ENCODE data around the gene RHBG.
"Not testable (repeated sequence)": the region's sequence is repeated elsewhere in the genome, so short reads cannot be mapped to it uniquely, and the experiment has no call there.

RHBG gene

DNA sequence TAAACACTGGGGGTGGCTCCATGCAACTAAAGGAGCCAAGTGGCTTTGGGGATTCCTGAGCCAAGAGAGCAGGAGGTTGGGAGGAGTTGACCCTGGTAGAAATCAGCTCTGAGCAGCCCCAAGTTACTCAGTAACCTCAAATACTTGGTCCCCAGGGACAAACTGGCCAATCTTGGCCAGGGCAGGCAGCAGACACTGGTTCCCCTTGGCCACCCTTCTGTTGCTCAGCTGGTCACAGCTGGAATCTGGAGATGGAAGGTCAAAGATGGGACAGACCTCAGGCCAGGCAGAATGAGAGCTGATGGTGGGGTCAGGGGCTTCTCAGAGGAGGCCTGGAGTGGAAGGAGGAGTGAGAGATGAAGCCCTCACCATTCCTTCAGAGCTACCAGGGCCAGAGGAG lies 3.3 kb upstream of the RHBG start:
- TF ChIP-seq, protein P1, sequence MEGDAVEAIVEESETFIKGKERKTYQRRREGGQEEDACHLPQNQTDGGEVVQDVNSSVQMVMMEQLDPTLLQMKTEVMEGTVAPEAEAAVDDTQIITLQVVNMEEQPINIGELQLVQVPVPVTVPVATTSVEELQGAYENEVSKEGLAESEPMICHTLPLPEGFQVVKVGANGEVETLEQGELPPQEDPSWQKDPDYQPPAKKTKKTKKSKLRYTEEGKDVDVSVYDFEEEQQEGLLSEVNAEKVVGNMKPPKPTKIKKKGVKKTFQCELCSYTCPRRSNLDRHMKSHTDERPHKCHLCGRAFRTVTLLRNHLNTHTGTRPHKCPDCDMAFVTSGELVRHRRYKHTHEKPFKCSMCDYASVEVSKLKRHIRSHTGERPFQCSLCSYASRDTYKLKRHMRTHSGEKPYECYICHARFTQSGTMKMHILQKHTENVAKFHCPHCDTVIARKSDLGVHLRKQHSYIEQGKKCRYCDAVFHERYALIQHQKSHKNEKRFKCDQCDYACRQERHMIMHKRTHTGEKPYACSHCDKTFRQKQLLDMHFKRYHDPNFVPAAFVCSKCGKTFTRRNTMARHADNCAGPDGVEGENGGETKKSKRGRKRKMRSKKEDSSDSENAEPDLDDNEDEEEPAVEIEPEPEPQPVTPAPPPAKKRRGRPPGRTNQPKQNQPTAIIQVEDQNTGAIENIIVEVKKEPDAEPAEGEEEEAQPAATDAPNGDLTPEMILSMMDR (conservative IDR thresholded peaks at IDR 0.05; ENCODE audit: low read length): no peak
- DNase-seq (ENCODE audit: low read depth): no peak
- H3K4me3 ChIP-seq (ENCODE audit: low read length): no peak overlapping the region

DNA sequence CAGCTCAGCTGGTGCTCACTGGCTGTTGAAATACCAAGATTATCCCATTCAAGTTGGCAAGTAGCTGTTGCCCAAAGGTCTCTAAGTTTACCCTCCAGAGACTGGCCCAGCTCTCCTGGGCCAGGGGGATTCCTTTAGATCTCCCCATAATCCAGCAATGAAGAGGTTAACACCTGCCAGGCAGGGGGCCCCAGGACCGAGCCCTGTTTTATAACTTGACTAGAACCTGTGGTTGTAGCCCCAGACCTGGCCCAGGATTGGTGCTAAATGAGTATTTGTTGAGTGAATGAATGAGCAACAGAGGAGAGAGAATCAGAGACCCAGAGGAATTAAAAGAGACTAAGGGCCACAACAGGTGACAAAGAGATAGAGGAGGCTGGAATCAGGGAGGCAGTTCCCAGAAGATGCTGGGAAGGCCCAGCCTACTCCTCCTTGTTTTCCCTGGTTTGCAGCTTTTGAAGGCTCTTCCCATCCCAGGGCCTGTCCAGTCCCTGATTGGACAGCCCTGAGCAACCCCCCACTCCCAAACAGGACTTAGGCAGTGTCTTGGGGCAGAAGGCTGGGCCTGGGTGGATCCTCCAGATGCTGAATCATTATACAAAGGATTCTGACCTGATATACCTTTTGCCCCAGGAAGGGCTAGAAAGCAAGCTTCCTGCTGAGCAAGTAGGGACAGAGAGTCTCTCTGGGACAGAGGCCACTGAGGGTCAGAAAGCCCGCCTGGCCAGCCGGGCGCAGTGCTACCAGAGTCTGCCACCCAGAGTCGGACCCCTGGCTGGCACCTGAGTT lies 2.4 kb upstream of the RHBG start:
- DNase-seq (ENCODE audit: low read depth): no peak
- H3K4me3 ChIP-seq (ENCODE audit: low read length): no peak overlapping the region
- TF ChIP-seq, protein P1 (conservative IDR thresholded peaks at IDR 0.05; ENCODE audit: low read length): no peak

DNA sequence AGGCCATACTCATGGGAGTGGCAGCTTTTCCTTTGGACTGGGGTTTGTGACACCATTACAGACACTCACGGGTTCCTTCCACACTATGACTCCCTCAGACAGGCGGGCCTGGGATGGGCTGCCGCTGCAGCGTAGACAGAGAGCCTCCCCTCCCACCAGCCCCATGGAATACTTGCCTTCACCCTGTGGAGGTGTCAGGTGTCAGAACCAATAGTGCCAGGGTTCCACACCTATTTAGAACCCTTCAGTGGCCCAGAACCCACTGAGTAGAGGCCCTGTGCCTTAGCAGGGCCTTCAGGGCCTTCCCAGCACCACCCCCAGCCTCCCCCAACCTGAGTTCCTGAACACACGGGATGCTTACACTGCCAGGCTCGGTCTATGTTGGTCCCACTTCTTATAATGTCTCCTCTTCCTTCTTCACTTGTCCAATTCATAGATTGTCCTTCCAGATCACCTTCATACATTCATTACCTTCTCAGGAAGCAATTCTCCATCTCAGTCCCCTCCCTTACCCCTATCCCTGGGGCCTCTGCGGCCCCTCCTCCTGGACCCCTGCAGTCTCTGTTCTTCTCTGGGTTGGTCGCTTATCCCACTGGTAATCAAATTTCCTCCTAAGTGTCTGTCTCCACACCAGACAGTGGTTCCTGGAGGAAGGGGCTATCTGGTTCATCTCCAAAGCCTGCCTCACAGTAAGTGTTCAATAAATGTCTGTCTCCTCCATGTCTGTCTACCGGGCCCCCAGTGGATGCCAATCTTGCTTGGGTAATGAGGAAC lies 1.4 kb upstream of the RHBG start:
- DNase-seq (ENCODE audit: low read depth): no peak
- no peak overlapping the region for H3K4me3 ChIP-seq (ENCODE audit: low read length)

GRCh38 chr1:156368157-156368658 lies 803 bp upstream of the RHBG start:
- TF ChIP-seq, protein P1 (conservative IDR thresholded peaks at IDR 0.05; ENCODE audit: low read length): no peak
- no peak overlapping the region for H3K4me3 ChIP-seq (ENCODE audit: low read length)
- no peak for DNase-seq (ENCODE audit: low read depth)

More for the DNA sequence above, 1.4 kb upstream of the RHBG start:
- TF ChIP-seq, protein P1 (conservative IDR thresholded peaks at IDR 0.05; ENCODE audit: low read length): no peak

DNA sequence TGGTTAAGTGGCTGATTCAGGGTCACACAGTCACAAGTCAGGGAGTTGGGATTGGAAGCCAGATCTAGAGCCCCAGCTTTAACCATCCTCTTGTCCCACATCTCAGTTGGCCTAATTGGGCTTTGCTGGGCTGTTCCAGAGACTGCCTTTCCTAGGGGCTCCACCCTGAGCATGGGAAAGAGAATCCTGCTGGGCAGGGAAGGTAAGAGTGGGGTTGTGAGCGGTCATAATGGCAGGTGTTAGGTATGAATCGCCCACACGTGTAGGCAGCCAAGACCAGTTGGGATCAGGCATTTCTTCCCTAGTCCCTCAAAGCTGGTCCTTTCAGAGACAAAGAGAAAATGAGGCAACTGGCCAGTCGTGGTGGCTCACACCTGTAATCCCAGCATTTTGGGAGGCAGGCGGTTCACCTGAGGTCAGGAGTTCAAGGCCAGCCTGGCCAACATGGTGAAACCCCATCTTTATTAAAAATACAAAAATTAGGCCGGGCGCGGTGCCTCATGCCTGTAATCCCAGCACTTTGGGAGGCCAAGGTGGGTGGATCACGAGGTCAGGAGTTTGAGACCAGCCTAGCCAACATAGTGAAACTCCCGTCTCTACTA lies 775 bp downstream of the RHBG start:
- not testable (repeated sequence) for DNase-seq (ENCODE audit: low read depth); H3K4me3 ChIP-seq (ENCODE audit: low read length)

GRCh38 chr1:156371553-156372264 lies 2.7 kb downstream of the RHBG start:
- peak; percentile 25 for DNase-seq (ENCODE audit: low read depth)
- TF ChIP-seq, protein P1 (conservative IDR thresholded peaks at IDR 0.05; ENCODE audit: low read length): no peak
- H3K4me3 ChIP-seq (ENCODE audit: low read length): no peak overlapping the region

DNA sequence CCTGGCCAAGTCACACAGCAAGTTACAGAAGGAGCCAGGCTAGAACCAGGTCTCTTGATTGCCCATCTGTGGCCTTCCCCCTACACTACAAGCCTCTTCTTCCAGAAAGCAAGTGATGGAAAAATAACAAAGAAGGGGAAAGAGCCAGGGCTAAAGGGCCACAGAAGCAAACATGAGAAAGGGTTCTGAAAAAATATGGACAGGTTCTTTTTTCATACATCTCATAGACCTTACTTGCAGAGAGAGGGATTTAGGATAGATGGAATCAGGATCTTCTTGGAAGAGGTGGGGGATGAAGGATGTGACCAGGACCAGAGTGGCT lies 3.2 kb downstream of the RHBG start:
- TF ChIP-seq, protein P1 (conservative IDR thresholded peaks at IDR 0.05; ENCODE audit: low read length): no peak
- H3K4me3 ChIP-seq (ENCODE audit: low read length): no peak overlapping the region
- DNase-seq (ENCODE audit: low read depth): peak; percentile 44
